Ecto neural progenitor cell (in vitro differentiated cells): ENCODE measurements around the gene EIF1AD.
A peak's percentile ranks its signal among the peaks of the same experiment; 100 is the strongest.
"Not testable (repeated sequence)": the region's sequence is repeated elsewhere in the genome, so short reads cannot be mapped to it uniquely, and the experiment has no call there.

ENCODE experiments used
- DNase-seq: peaks from one replicate; pipeline ENCODE4 v3.0.0-alpha.2; 2018; ENCODE audit warnings: low spot score

EIF1AD gene

DNA sequence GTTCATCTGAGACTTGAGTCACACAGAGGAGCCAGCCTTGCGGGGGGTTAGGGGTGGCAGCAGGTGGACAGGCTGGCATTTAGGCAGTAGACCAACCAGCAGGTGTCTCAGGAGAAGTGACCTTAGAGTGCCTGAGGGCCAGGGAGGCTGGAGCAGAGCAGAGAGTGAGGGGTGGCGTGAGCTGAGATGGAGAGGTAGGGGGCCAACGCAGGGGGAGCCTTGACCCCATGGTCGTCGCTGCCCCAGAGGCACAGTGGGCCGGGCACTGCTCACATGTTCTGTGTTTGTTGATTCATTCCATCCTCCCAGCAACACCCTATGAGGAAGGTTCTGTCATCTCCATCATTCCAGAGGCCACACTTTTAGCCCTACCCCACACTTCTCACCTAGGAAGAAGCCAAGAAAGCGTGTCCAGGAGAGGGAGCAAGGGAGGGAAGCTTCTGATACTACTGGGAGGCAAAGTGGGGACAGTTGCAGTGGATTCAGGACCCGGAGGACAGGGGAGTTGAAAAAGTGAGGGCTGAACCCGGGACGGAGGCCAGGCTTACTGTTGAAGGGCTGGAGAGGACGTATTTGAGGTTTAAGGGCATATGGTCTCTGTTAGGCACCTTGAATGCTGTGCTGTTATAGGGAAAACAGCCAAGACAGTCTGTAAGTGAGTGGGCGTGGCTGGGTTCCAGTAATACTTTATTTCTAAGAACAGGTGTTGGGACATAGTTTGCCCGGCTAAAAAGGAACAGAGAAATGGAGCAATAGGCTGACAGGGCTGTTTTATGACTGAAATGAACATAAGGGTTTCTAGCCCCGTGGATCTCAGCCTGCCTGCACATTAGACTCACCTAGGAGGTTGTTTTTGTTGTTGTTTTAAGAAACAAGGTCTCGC lies 33.1 kb downstream of the EIF1AD start:
- no peak for DNase-seq

- DNase-seq: no peak
These were observed 34.5 kb downstream of the EIF1AD start for GRCh38 chr11:65967329-65967934.

- no peak for DNase-seq
These were observed 35.8 kb downstream of the EIF1AD start for GRCh38 chr11:65965986-65966762.

- DNase-seq: no peak
These were observed 37.1 kb downstream of the EIF1AD start for GRCh38 chr11:65964906-65965305.

DNA sequence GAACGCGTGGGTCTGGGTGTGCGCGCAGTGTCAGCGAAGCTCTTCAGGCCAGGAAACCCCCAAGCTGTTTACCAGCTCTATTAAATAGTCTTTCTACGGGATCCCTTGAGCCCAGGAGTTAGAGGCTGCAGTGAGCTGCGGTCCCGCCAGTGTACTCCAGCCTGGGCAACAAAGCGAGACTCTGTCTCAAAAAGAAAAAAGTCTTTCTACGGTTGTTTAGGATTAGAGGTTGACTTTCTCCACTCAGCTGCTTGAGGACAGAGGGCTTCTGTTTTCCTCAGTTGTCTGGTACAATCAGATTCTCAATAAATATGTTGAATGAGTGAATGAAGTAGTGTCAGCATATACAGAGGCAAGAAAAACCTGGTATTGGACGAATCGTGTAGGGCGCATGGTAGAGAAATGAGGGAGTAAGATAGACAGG lies 39.8 kb downstream of the EIF1AD start:
- DNase-seq: no peak

DNA sequence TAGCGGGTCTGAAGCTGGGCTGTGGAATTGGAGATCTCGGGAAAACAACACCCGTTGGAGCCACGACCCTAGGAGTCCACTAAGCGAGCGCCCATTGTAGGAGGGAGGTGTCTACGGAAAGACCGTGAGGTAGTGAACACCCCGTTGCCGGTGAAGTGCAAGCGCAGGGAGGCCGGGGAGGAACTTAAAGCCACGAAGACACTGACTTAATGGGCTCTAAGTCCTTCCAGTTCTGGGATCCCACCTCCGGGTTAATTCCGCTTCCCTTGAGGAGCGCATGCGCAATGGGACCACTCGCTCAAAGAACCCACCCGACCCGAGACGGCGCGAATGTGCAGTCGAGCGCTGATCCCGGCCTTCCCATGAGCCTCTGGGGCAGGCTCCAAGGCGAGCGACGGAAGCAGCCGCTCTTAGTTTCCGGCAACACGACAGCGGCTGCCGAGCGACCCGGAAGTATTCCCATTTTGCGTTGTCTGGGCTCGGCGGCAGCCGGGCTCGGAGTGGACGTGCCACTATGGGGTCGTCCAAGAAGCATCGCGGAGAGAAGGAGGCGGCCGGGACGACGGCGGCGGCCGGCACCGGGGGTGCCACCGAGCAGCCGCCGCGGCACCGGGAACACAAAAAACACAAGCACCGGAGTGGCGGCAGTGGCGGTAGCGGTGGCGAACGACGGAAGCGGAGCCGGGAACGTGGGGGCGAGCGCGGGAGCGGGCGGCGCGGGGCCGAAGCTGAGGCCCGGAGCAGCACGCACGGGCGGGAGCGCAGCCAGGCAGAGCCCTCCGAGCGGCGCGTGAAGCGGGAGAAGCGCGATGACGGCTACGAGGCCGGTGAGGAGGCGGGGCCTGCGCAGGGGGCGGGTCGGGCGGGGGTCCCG lies 40.5 kb downstream of the EIF1AD start, which contains the start of gene SART1:
SART1 (plus strand) TSS at position 468 of the 874 bp plus-strand sequence; CDS start at position 515, 47 bp downstream.
- DNase-seq: peak; percentile 99

DNA sequence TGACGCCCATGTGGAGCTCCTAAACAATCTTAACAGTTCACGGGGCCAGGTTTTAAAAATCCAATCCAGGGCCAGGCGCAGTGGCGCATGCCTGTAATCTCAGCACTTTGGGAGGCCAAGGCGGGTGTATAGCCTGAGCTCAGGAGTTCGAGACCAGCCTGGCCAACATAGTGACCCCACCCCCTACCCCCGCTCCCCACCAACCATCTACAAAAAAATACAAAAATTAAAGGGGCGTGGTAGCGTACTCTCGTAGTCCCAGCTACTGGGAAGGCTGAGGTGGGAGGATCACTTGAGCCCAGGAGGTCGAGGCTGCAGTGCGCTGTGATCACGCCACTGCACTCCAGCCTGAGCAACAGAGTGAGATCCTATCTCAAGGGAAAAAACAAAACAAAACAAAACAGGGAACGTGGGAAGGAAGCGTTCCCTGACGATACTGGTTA lies 41.1 kb downstream of the EIF1AD start:
- no peak for DNase-seq

- DNase-seq: no peak
These were observed 43.1 kb downstream of the EIF1AD start for GRCh38 chr11:65958774-65959420.

DNA sequence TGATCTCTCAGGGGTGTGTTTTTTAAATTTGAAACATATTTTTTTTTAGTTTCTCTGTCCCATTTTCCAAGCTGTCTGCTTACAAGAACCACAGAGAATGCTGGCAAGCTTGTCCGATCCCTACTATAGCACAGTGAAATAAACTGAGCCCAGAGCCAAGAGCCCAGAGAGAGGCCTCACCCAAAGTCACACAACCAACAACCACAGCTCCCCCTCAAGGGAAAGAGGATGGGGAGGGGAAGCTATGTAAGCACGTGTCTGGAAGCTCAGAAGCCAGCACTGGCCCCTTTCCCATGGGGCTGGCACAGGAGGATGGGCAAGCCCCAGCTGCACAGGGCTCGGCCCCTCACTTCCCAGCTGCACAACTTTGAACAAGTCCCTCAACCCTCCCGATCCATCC lies 43.7 kb downstream of the EIF1AD start:
- DNase-seq: no peak

GRCh38 chr11:65954771-65955170 lies 47.2 kb downstream of the EIF1AD start:
- DNase-seq: no peak

DNA sequence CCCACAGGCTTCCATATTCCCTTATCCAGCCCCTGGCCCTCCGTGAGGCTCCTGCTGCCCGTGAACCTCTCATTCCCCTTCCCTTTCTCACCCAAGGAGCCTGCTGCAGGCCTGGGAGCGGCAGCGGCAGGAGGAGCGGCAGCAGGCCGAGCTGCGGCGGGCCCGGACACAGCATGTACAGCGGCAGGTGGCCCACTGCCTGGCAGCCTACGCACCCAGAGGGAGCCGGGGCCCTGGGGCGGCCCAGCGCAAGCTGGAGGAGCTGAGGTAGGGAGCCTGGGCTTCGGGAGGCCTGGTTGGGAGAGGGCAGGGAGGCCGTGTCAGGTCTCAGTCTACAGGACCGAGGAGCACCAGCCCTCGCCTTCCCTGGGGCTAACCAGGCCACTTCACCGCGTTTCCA lies 48.5 kb downstream of the EIF1AD start:
- no peak for DNase-seq

- DNase-seq: no peak
These were observed 49.9 kb downstream of the EIF1AD start for GRCh38 chr11:65952052-65952521.

GRCh38 chr11:65951641-65952040 lies 50.3 kb downstream of the EIF1AD start:
- DNase-seq: not testable (repeated sequence)

GRCh38 chr11:65950711-65951110 lies 51.2 kb downstream of the EIF1AD start:
- not testable (repeated sequence) for DNase-seq

GRCh38 chr11:65947603-65948125 lies 54.3 kb downstream of the EIF1AD start:
- no peak for DNase-seq

GRCh38 chr11:65947133-65947532 lies 54.8 kb downstream of the EIF1AD start:
- no peak for DNase-seq

DNA sequence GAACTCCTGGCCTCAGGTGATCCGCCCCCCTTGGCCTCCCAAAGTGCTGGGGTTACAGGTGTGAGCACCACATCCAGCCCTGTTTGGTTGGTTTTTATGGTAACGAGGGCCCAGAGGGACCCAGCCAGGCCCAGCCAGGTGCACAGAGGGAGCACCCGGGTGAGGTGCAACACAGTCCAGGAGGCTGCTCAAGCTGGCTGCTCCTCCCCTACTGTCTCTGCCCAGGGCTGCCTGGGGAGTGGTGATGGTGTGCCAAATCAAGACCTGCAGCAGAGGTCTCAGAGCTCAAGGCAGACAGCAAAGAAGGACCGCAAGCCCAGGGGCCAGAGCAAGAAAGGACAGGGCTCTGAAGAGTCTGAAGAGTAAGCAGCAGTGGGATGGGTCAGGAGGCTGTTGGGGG lies 55.3 kb downstream of the EIF1AD start:
- no peak for DNase-seq
